ENCODE measurements around the gene CBX8.
A peak's percentile ranks its signal among the peaks of the same experiment; 100 is the strongest.

The CBX8 gene

DNA sequence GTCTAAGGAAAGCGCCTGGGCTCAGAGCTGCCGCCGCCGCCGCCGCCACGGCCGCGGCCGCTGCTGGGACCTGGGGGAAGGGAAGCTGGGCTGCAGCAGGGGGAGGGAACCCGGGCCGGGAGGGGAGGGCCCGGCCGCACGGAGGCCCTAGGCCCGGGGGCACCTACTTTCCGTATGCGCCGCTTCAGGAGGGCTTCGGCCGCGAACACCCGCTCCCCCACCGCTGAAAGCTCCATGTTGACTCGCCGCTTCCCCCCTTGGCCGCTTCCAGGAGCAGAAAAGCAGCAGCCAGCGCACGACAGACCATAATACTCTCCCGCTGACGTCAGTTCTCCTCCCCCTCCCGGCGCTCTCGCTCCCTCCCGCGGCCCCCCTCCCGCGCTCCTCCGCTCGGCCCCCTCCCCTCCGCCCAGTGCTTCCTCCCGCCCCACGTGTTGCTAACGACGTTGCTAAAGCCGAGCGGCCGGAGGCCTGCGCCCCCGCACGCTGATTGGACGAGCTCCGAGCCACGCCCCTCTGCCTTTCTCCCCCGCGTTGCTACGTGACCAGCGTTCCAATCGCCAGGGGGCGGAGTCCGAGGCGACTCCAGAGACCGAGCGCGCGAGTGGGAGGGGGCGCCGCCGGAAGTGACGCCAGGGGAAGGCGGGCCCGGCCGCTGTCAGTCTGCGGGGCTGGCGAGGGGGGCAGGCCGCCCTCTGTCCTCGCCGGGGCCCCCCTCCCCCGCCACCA is at the start of gene CBX8:
CBX8 (minus strand) TSS at position 315 of the 729 bp plus-strand sequence; CDS start at position 236, 79 bp downstream.
- DNase-seq (ENCODE audit: low spot score) = peak; percentile 97

DNA sequence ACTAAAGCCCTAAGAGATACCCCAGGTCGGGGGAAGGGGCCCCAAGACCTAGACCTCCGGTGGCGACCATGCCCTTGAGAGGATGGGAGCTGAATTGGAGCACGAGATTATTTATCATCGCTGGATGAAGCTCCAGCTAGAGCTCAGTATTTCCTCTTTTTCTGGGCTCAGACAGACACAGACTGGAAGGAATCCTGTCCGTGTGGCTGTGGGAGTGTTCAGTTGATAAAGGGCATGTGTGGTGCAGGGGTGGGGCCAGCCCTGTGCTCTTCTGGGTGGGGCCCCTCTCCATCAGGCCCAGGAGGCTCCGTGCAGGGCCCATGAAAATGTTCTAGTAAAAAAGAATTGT is 48.7 kb upstream of the CBX8 start:
- no peak for DNase-seq (ENCODE audit: low spot score)

- DNase-seq (ENCODE audit: low spot score) = no peak
These were observed 48.2 kb upstream of the CBX8 start for GRCh38 chr17:79844869-79845600.

DNA sequence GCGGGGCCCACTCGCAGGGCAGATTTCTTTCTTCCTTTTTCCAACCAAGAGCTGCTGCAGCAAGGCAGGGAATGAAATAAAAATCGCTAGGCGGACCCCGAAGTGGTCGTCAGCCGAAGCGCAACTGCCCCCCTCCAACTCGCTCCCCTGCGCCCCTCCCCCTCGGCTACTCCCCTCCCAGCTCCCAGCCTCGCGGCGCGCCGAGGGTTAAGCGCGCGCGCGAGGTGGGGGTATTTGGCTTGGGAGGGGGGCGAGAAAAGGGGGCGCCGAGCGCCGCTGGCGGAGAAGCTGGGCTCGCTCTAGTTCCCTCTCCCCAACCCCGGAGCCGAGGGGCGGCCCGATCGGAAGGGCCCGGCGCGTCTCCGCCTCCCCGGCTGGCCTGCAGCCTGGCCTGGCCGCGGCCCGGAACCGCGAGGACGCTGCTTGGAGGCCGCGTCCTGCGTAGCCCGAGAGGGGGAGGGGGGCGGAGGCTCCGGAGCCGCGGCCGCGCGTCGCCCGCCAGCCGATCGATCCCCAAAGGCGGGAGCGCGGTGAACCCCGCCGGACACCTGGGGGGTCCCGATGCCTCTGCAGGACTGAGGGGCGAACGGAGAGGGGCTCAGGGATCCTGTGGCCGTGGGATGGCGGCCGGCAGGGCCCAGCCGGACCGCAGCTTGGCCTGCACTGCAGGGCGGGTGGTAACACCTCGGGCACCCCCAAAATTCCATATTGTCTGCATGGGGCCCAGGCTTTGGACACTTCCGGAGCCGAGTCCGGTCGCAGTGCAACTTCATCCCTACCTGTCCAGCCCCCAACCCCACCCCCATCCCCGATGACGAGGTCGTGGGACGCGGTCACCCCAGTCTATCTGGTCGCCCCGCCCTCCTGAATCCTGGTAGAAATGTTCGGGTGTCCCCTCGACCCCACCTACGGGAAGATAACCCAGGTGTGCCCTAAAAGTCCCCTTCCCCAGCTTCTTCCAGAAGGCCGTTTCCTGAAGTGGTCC is 47.2 kb upstream of the CBX8 start:
- no peak for DNase-seq (ENCODE audit: low spot score)

GRCh38 chr17:79843474-79843815 is 46.6 kb upstream of the CBX8 start:
- DNase-seq (ENCODE audit: low spot score) = no peak

DNA sequence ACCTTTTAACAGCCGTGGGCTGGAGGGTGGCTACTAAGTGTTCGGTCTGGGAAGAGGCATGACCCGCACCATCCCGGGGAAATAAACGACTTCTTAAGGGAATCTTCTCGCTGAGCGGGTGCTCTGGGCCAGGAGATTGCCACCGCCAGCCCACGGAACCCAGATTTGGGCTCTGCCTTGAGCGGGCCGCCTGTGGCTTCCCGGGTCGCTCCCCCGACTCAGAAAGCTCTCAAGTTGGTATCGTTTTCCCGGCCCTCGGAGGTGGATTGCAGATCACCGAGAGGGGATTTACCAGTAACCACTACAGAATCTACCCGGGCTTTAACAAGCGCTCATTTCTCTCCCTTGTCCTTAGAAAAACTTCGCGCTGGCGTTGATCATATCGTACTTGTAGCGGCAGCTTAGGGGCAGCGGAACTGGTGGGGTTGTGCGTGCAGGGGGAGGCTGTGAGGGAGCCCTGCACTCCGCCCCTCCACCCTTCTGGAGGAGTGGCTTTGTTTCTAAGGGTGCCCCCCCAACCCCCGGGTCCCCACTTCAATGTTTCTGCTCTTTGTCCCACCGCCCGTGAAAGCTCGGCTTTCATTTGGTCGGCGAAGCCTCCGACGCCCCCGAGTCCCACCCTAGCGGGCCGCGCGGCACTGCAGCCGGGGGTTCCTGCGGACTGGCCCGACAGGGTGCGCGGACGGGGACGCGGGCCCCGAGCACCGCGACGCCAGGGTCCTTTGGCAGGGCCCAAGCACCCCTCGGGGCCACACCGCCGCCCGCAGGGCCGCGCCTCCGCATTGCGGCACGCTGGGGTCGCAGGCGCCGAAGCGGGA is 46.0 kb upstream of the CBX8 start:
- no peak for DNase-seq (ENCODE audit: low spot score)

- no peak for DNase-seq (ENCODE audit: low spot score)
These were observed 45.3 kb upstream of the CBX8 start for GRCh38 chr17:79842136-79842655.

DNA sequence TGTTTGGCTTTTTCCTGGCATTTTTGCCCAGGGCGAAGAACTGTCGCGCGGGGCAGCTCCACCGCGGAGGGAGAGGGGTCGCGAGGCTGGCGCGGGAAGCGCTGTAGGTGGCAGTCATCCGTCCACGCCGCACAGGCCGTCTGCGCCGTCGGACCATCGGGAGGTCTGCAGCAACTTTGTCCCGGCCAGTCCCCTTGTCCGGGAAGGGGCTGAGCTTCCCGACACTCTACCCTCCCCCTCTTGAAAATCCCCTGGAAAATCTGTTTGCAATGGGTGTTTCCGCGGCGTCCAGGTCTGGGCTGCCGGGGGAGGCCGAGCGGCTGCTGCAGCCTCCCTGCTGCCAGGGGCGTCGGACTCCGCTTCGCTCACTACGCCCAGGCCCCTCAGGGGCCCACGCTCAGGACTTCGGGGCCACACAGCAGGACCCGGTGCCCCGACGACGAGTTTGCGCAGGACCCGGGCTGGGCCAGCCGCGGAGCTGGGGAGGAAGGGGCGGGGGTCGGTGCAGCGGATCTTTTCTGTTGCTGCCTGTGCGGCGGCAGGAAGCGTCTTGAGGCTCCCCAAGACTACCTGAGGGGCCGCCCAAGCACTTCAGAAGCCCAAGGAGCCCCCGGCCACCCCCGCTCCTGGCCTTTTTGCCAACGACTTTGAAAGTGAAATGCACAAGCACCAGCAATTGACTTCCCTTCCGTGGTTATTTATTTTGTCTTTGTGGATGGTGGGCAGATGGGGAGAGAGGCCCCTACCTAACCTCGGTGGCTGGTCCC is 44.7 kb upstream of the CBX8 start:
- no peak for DNase-seq (ENCODE audit: low spot score)

- DNase-seq (ENCODE audit: low spot score) = no peak
These were observed 44.1 kb upstream of the CBX8 start for GRCh38 chr17:79840989-79841286.

DNA sequence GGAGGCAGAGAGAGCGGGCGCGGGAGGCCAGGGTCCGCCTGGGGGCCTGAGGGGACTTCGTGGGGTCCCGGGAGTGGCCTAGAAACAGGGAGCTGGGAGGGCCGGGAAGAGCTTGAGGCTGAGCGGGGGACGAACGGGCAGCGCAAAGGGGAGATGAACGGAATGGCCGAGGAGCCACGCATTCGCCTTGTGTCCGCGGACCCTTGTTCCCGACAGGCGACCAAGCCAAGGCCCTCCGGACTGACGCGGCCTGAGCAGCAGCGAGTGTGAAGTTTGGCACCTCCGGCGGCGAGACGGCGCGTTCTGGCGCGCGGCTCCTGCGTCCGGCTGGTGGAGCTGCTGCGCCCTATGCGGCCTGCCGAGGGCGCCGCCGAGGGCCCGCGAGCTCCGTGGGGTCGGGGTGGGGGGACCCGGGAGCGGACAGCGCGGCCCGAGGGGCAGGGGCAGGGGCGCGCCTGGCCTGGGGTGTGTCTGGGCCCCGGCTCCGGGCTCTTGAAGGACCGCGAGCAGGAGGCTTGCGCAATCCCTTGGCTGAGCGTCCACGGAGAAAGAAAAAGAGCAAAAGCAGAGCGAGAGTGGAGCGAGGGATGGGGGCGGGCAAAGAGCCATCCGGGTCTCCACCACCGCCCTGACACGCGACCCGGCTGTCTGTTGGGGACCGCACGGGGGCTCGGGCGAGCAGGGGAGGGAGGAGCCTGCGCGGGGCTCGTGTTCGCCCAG is 43.6 kb upstream of the CBX8 start:
- DNase-seq (ENCODE audit: low spot score) = no peak

DNA sequence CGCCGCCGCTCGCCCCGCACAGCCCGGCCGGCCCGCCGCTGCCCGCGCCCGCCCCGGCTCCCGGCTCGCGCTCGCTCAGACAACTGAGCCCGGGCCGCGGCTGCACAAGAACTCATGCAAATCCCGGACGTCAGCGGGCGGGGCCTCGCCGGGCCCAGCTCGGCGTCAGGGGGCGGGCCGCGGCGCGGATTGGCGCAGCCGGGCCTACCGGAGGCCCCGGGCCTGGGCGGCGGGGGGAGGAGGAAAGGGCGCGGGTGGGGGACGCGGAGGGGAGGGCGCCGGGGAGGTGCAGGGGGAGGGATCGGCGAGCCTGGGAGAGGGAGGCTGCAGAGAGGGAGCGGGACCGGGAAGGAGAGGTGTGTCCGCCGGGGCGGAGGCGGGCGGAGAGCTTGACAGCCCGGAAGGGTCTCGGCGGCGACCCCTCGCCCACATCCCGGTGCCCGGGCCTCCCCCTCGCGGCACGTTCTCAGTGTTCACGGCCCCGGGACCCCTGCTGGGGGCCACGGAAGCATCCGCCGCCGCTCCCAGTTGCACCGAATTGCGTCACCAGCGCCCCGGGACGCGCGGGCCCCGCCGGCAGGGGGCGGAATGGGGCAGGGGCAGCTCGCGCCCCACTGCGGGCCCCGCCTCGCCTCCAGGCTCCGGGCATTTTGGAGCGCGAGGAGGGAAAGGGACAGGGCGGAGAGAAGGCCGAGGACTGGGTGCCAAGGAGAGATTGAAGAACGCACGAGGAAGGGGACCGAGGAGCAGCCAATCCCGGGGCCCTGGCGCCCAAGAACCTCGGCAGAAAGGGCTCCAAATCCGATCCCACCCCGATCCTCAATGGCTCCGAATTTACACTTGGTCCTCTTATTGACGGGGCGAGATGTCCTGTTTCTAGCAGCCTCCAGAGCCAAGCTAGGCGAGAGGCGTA is 42.7 kb upstream of the CBX8 start, which contains the start of gene CBX4:
CBX4 (minus strand) TSS at position 85 of the 913 bp plus-strand sequence. CDS start 189 bp downstream, outside the sequence.
- DNase-seq (ENCODE audit: low spot score) = peak; percentile 91

GRCh38 chr17:79838522-79839274 is 41.8 kb upstream of the CBX8 start:
- peak; percentile 61 for DNase-seq (ENCODE audit: low spot score)

DNA sequence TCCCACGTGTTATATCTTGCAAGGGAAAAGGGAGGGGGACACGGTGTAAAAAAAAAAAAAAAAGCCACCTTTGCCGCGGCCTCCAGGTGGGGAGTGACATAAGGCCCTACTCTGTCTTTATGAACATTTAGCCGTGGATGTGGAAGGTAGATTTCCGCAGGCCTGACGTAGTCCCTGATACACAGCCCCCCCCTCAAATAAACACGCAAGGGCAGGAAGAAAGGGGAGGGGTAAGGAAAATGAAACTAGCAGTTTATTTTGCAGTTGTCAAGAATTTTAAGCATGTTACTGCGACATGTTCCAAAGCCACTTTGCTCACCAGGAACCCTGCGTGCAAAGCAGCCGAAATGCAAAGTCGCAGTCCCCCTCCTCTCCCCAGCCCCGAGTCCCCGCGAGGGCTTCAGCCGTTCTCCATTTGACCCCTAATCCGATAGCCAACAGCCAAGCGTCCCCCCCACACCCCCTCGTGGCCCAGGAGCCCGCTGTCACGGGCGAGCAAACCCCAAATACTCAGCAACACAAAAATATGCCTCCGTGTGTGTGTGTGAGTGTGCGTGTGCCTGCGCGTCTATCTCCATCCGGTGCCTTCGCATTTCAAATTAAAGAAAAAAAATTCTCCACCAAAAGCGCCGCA is 41.1 kb upstream of the CBX8 start:
- DNase-seq (ENCODE audit: low spot score) = no peak

DNA sequence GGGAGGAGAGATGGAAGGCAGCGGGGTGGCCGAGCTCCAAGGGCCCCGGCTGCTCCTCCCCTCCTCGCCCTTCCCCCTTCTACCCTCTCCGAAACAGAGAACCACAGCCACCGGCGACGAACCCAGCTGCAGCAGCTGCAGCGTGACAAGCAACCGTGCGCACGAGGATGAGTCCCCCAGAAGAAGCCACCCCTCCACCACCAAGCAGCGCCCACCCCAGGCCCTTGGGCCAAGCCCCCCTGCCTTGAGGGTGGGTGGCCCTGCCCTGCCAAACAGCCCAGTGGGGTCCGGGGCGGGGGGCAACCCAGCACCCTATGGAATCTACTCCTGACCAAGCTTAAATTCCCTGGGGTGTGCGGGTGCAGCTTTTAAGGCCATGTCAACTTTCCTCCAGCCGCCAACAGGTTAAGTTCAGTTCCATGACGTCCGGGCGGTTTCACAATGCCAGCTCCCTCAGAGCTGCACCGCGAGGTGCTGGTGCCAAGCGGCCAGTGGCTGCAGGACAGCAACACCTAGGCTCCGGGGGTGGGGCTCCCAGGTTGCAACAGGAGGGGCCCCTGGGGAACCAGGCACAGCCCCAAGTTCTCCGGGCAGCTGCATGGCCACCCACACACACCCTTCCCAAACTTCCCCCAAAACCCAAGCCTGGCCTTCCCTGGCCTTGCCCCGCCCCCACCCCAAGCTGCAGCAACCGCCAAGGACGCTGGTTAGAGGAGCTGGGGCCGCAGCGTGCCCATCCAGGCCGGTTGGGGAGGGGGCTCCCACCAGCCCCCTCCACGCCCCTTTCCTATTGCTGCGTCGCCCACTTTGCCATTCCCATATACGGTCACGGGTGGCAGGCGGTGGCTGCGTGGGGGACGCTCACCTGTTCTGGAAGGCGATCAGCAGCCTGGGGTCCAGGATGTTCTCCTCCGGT is 40.4 kb upstream of the CBX8 start:
- DNase-seq (ENCODE audit: low spot score) = peak; percentile 48

- no peak for DNase-seq (ENCODE audit: low spot score)
These were observed 39.7 kb upstream of the CBX8 start for GRCh38 chr17:79836510-79836971.

- DNase-seq (ENCODE audit: low spot score) = no peak
These were observed 39.2 kb upstream of the CBX8 start for GRCh38 chr17:79835953-79836509.

All from cerebellar cortex (tissue), 1 donor.